ENCODE data around the gene SASH1. TPM values are rescaled to one million over a fixed set of nuclear protein-coding genes. Genes with fewer than 3 reads are reported as not detected.

SASH1 gene
- total RNA-seq, 1 experiment from 2014 or later = 42.0 TPM

GRCh38 chr6:148348335-148348734 lies 5.7 kb downstream of the SASH1 start:
- Mint-ChIP-seq H3K4me1 (ENCODE audit: low read depth, unreplicated experiment) (peaks cover 32% of the 10 kb centered on the region), H3K36me3 (ENCODE audit: insufficient read depth, unreplicated experiment) (peaks cover 18% of the 10 kb centered on the region), H3K27me3 (ENCODE audit: insufficient read depth, unreplicated experiment) (no peaks in the 10 kb centered on the region), H3K9me3 (ENCODE audit: unreplicated experiment) (no peaks in the 10 kb centered on the region), H3K27ac (ENCODE audit: unreplicated experiment) (peak overlapping the region; percentile 5), H3K4me3 (ENCODE audit: unreplicated experiment) (no peak overlapping the region)
- no peaks in the 10 kb centered on the region for H3K9me3 ChIP-seq
- peaks cover 25% of the 10 kb centered on the region for H3K4me1 ChIP-seq
- no peaks in the 10 kb centered on the region for H3K36me3 ChIP-seq (ENCODE audit: control insufficient read depth, insufficient read depth, low read length)
- CTCF ChIA-PET = no interaction called here
- TF ChIP-seq CTCF (IDR thresholded peaks at IDR 0.05; ENCODE audit: insufficient read depth in 1 of 2, low read depth in 1 of 2, low read length in 1 of 2, severe bottlenecking in 1 of 2, unreplicated experiment in 1 of 2) = no peak
- no peaks in the 10 kb centered on the region for H3K27me3 ChIP-seq (replicated peaks; ENCODE audit: control insufficient read depth, insufficient read depth, low read length)
- intact Hi-C loops (cut with micrococcal nuclease; ENCODE audit: unreplicated experiment) = no loop called here
- H3K4me3 ChIP-seq (ENCODE audit: low read depth, low read length) = no peak overlapping the region
- POLR2A ChIA-PET = no interaction called here
- DNase-seq = no peak
- BruUV-seq (replicated peaks) = no TSS peak

DNA sequence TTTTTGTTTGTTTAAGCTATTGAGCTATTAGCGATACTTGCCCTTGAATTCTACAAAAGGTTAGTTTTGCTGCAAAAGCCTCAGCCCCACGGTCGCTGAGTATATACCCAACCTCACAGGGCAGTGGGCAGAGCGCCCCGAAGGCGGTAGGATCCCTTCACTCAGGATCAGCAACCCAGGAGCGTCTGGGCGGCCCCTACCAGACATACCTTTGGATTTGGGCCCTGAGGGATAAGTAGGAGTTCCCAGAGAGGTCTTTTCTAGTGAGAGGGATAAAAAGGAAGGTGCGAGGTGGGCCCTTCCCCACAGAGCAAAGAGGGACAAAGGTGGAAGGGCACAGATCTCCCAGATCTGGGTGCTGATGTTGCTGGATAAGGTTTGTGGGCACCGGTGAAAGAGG lies 6.1 kb downstream of the SASH1 start:
- Mint-ChIP-seq H3K9me3 (ENCODE audit: unreplicated experiment) (no peaks in the 10 kb centered on the region), H3K4me3 (ENCODE audit: unreplicated experiment) (no peak overlapping the region), H3K27me3 (ENCODE audit: insufficient read depth, unreplicated experiment) (no peaks in the 10 kb centered on the region), H3K36me3 (ENCODE audit: insufficient read depth, unreplicated experiment) (peaks cover 21% of the 10 kb centered on the region), H3K4me1 (ENCODE audit: low read depth, unreplicated experiment) (peaks cover 32% of the 10 kb centered on the region), H3K27ac (ENCODE audit: unreplicated experiment) (peak overlapping the region; percentile 5)
- no peak for TF ChIP-seq CTCF (IDR thresholded peaks at IDR 0.05; ENCODE audit: insufficient read depth in 1 of 2, low read depth in 1 of 2, low read length in 1 of 2, severe bottlenecking in 1 of 2, unreplicated experiment in 1 of 2)
- no peak for DNase-seq
- ChIA-PET POLR2A (no interaction called here), CTCF (no interaction called here)
- no peaks in the 10 kb centered on the region for H3K27me3 ChIP-seq (replicated peaks; ENCODE audit: control insufficient read depth, insufficient read depth, low read length)
- H3K9me3 ChIP-seq = no peaks in the 10 kb centered on the region
- peaks cover 25% of the 10 kb centered on the region for H3K4me1 ChIP-seq
- H3K36me3 ChIP-seq (ENCODE audit: control insufficient read depth, insufficient read depth, low read length) = no peaks in the 10 kb centered on the region
- BruUV-seq (replicated peaks) = no TSS peak
- H3K4me3 ChIP-seq (ENCODE audit: low read depth, low read length) = no peak overlapping the region
- intact Hi-C loops (cut with micrococcal nuclease; ENCODE audit: unreplicated experiment) = no loop called here

DNA sequence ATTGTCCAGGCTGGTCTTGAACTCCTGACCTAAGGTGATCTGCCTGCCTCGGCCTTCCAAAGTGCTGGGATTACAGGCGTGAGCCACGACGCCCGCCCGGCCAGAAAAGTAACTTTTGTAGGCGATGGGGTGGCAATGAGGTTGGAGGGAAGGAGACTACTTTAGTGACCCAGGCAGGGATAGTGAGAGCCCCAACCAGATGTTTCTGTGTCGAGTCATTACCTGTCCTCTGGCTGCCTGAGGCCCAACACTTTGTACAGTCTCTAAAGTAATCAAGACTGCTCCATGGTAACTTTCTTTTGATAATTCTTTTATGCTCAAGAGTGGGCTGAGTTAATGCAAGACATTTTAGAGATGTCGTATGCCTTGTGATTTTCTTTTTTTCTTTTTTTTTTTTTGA lies 6.8 kb downstream of the SASH1 start:
- BruUV-seq (replicated peaks) = no TSS peak
- intact Hi-C loops (cut with micrococcal nuclease; ENCODE audit: unreplicated experiment) = no loop called here
- Histone ChIP-seq H3K36me3 (ENCODE audit: control insufficient read depth, insufficient read depth, low read length) (no peaks in the 10 kb centered on the region), H3K27me3 (replicated peaks; ENCODE audit: control insufficient read depth, insufficient read depth, low read length) (no peaks in the 10 kb centered on the region), H3K4me1 (peaks cover 20% of the 10 kb centered on the region), H3K9me3 (no peaks in the 10 kb centered on the region), H3K4me3 (ENCODE audit: low read depth, low read length) (no peak overlapping the region)
- H3K4me3 Mint-ChIP-seq (ENCODE audit: unreplicated experiment) = no peak overlapping the region
- no peaks in the 10 kb centered on the region for H3K9me3 Mint-ChIP-seq (ENCODE audit: unreplicated experiment)
- ChIA-PET POLR2A (no interaction called here), CTCF (no interaction called here)
- H3K27me3 Mint-ChIP-seq (ENCODE audit: insufficient read depth, unreplicated experiment) = no peaks in the 10 kb centered on the region
- peak; percentile 15 to 45 for DNase-seq
- H3K4me1 Mint-ChIP-seq (ENCODE audit: low read depth, unreplicated experiment) = peaks cover 32% of the 10 kb centered on the region
- TF ChIP-seq CTCF (IDR thresholded peaks at IDR 0.05; ENCODE audit: insufficient read depth in 1 of 2, low read depth in 1 of 2, low read length in 1 of 2, severe bottlenecking in 1 of 2, unreplicated experiment in 1 of 2) = no peak
- H3K27ac Mint-ChIP-seq (ENCODE audit: unreplicated experiment) = no peak overlapping the region
- peaks cover 24% of the 10 kb centered on the region for H3K36me3 Mint-ChIP-seq (ENCODE audit: insufficient read depth, unreplicated experiment)
